Measurements from ENCODE around the gene MACROH2A1.
A peak's percentile ranks its signal among the peaks of the same experiment; 100 is the strongest.

Gene MACROH2A1

GRCh38 chr5:135396459-135397055, 2.5 kb downstream of the MACROH2A1 start:
- DNase-seq, result no peak

GRCh38 chr5:135395866-135396265, 3.2 kb downstream of the MACROH2A1 start:
- no peak for DNase-seq

GRCh38 chr5:135395451-135395850, 3.6 kb downstream of the MACROH2A1 start:
- no peak for DNase-seq

DNA sequence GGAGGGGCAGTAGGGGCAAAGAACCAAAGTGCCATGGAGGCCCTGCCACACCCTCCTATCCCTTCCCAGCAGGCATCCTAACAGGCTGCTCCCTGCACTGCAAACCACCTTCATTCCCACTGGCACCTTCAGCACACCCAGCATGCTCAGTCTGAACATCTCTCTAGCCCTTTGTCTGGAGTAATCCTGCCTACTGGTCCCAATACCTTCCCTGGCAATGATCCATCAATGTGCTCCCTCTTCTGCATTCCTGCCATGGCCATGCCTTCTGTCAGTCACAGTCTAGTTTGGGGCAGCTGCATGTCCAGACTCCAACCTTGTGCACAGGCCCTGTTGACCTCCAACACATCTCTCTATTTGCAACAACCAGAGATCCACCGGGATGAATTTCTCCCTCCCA, 4.9 kb downstream of the MACROH2A1 start:
- DNase-seq, result no peak

DNA sequence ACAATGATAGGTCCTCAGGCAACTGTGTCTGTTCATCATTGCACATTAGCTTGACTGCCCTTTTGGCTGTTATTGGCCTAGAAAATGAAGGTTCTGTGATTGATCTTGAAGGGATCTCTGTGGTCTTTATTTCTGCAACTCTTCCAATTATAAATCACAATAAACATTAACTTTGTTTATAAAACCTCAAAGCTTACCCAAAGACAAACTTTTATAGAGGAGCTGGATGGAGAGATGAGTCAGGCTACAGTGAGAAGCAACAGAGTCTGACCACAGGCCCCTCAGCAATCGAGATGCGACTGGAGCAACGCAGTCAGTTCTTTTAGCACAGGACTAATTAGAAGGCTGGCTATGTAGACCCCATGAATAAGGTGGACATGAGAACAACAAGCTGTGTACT, 5.3 kb downstream of the MACROH2A1 start:
- no peak for DNase-seq

DNA sequence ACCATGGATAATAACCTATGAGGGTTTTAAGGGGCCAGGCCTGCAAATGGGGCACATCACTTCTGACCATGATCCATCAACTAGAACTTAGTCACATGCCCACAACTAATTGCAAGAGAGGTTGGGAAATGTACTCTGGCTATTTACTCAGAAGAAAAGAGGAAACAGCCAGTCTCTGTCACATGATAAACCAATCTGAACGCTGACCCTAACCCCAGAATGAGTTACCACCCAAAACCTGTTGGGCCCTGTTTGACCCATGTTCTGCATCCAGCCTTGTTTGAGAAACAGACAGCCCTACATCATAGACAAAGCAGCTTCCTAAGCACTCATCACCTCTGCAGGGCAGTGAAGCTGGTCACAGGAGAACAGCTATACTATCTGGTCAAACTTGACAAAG, 5.8 kb downstream of the MACROH2A1 start:
- no peak for DNase-seq

- peak; percentile 89 for DNase-seq
Measured at GRCh38 chr5:135392256-135392655, 6.8 kb downstream of the MACROH2A1 start.

DNA sequence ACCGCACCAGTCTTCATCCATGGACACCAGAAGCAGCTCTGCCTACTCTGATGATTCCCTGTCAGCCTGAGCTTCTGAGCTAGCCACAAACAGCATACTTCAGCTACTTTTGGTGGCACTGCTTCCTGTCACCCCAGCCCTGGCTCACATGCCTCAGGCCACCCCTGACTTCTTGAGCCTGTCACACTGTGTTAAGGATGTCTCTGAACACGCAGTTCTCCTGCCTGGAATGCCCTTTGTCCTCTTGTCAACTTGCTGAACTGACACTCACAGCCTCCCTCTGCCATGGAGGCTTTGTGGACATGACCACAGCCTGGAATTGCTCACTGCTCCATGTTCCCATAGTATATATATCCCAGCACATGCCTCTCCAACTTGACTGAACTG, 7.2 kb downstream of the MACROH2A1 start:
- DNase-seq, result peak; percentile 56

DNA sequence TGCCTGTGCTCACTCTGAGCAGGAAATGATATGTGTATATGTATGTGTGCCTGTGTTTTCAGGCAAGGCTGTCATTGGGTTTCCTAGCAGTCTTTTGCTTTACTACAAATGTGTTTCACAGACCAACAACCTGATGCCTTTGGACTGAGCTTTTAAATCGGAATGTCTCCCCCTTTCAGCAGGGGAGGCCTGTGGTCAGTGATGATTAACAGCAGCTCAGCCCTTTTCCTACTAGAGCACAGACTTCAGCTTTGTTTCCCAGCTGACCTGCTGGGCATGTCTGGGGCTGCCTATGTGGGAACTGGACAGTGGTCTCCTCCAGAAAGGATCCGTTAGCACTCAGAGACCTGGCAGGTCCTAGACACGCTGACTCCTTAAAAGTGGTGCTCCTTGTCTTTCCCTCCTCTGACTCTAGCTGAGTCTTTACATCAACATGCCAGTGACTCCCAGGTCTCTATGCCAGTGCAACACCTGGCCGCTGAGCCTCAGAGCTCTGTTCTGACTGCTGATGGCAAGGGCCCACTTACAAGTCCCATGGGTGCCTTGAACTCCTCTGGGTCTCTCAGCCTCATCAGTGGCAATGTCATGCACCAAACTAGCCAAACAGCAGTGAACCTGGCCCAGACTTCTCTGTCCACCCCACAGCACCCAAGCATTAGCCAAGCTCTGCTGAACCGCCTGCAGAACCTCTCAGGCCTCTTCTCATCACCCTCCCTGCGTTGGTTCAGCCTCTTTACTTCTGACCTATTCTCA, 7.7 kb downstream of the MACROH2A1 start:
- DNase-seq, result peak; percentile 86

- no peak for DNase-seq
Measured at GRCh38 chr5:135388860-135389435, 10.1 kb downstream of the MACROH2A1 start.

GRCh38 chr5:135387629-135387960, 11.4 kb downstream of the MACROH2A1 start:
- no peak for DNase-seq

- DNase-seq, result peak; percentile 94
Measured at GRCh38 chr5:135386886-135387628, 12.0 kb downstream of the MACROH2A1 start.

- peak; percentile 48 for DNase-seq
Measured at GRCh38 chr5:135386096-135386495, 12.9 kb downstream of the MACROH2A1 start.

GRCh38 chr5:135385576-135385975, 13.5 kb downstream of the MACROH2A1 start:
- no peak for DNase-seq

- DNase-seq, result no peak
Measured at GRCh38 chr5:135384898-135385297, 14.1 kb downstream of the MACROH2A1 start.

DNA sequence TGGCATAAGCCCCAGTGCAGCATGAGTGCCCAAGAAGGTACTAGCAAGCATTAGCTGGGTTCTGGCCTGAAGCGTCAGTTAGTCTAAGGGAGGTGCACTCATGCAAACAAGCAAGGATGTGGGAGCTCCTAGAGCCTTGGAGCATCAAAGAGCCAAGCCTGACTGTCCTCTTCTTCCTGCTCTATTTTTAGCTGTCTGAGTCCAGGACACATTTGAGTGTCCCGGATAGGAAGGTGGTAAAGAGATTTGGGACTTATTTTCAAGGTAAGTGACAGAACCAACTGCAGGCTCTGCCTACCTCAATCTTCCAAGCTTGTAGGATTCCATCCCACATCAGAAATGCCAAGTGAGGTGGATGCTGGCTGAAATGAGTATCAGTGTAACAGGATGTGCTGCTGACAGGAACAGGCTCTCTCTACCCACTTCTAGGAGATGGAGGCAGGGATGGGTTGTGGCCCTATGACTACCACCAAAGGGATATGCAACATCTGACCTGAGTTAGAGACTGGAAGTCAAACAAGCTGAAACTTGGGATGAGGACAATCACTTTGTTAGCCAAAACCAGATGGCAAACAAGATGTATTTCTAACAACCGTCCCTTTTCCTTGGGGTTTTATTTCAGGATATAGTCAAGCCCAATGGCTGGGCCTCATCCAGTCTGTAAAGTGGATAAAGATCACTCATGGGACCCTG, 15.1 kb downstream of the MACROH2A1 start:
- no peak for DNase-seq

DNA sequence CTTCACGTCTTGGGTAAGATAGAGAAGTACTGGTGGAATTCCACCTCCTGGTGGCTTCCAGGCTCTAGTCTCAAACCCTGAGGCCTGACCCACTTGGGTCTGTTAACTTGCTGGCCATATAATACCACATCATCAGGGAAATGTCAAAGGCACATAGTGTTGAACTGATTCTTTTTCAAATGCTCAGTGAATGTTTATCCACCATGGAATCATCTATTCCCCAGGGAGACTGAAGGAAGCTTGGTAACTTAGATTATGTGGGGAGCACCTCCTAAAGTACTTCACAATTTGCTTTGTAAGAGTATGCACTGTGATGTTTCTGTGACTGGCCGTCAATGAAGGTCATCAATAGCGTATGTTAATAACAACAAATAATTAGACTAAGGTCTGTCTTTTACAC, 16.1 kb downstream of the MACROH2A1 start:
- peak; percentile 65 for DNase-seq

DNA sequence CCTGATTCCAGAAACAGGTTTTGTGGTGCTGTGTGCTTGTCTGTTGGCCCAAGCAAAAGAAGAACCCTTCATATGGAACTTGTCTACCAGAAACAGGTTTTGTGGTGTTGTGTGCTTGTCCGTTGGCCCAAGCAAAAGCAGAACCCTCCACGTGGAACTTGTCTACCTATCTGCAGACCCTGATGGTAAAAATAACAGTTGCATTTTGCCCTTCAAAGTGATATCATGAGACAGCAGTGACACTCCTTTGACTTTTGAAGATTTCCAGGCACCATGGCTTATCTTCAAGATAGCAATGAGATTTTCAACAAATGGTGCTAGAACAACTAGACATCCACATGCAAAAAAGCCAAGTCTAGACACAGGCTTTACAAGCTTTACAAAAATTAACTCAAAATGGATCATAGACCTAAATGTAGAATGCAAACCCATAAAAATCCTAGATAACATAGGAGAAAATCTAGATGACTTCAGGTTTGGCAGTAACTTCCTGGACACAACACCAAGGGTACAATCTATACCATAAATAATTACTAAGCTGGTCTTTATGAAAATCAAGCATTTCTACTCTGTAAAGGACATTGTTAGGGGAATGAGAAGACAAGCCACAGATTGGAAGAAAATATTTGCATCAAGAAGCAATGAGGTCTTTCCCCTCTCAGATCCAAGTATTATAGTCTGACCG, 16.8 kb downstream of the MACROH2A1 start:
- no peak for DNase-seq

DNA sequence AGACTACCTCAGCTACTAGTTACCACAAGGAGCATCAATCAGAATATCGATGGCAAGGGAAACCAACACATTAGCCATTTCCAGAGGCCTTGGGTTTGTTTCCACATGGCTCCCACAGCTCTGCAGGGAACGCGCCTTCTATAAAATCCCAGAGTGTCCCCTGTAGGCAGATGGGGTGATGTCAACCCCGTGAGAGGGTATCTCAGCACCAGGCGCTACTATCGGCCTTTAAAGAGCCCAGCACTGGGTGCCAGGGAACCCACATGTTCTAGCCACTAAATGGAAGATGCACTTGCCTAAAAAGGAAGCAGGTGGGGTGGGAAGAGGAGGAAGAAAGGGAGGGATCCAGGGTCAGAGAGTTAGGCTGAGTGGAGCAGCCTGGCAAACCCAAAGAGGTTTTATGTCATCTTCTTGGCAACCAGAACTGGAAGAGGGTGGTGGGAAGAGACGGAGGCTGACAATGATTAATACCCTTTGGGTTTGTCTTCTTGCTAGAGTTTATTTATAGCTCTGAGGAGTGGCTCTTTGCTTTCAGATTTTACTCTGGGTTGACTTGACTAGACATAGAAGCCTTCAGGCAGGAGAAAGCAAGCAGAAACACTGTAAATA, 19.9 kb downstream of the MACROH2A1 start:
- peak; percentile 72 for DNase-seq

- peak; percentile 64 for DNase-seq
Measured at GRCh38 chr5:135377751-135378680, 21.0 kb downstream of the MACROH2A1 start.
